ENCODE measurements around the gene ANKRD40.

The ANKRD40 gene

DNA sequence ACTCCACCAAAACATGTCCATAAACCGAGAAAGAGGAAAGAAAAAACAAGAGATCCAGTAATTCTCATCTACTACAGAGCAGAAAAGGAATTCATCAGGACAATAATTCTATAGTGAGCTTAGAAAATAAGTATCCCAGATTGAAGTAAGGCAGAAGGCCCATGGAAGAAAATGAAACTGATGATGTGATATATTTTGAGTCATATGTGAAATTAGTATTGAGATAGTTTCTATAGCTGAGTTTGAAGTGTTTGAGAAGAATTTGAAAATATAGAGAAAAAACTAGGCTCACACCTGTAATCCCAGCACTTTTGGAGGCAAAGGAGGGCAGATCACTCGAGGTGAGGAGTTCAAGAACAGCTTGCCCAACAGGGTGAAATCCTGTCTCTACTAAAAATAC, 31.4 kb upstream of the ANKRD40 start:
- peaks cover 4% of the 10 kb centered on the region for H3K79me2 ChIP-seq (ENCODE audit: control insufficient read depth, insufficient read depth, low read length, poor library complexity)
- H2AK5ac ChIP-seq (ENCODE audit: low read length), result no peak overlapping the region
- WGBS (ENCODE audit: extremely low coverage, insufficient coverage, insufficient read length), result no CpG with 5 or more reads among the region's 2 CpGs
- H3K23ac ChIP-seq (ENCODE audit: low read length), result no peak overlapping the region
- no peaks in the 10 kb centered on the region for H3K4me1 ChIP-seq (ENCODE audit: control insufficient read depth in 1 of 2, insufficient read depth in 2 of 2, low read length in 2 of 2)
- no peak for DNase-seq
- H3K18ac ChIP-seq (ENCODE audit: low read length), result no peak overlapping the region
- no peak overlapping the region for H2BK5ac ChIP-seq (ENCODE audit: low read depth, low read length, poor library complexity)
- no peak overlapping the region for H3K27ac ChIP-seq (ENCODE audit: low read depth, low read length)
- H3K79me1 ChIP-seq (ENCODE audit: low read length), result no peaks in the 10 kb centered on the region
- H2BK120ac ChIP-seq (ENCODE audit: insufficient read depth, low read length, poor library complexity), result no peak overlapping the region
- no peak overlapping the region for H2AFZ ChIP-seq (ENCODE audit: insufficient read depth, low read length, poor library complexity)
- no peak overlapping the region for H4K8ac ChIP-seq (ENCODE audit: low read depth, low read length)
- H3K36me3 ChIP-seq (ENCODE audit: control insufficient read depth in 1 of 2, insufficient read depth in 2 of 2, low read length in 2 of 2), result peaks cover 27 to 32% of the 10 kb centered on the region in 2 experiments
- H3K4me2 ChIP-seq (ENCODE audit: low read length), result no peak overlapping the region
- H3K27me3 ChIP-seq (ENCODE audit: insufficient read depth, low read length), result no peaks in the 10 kb centered on the region
- H3K9me3 ChIP-seq (ENCODE audit: insufficient read depth, low read depth, low read length), result peaks cover 3% of the 10 kb centered on the region
- no peak overlapping the region for H2BK12ac ChIP-seq (ENCODE audit: low read length)
- H4K91ac ChIP-seq (ENCODE audit: low read depth, low read length), result no peak overlapping the region
- no peak overlapping the region for H3K14ac ChIP-seq (ENCODE audit: low read length)
- no peak overlapping the region for H3K4me3 ChIP-seq (ENCODE audit: low read depth, low read length)
- H3K9ac ChIP-seq (ENCODE audit: low read length), result no peak overlapping the region
- no peak overlapping the region for H4K12ac ChIP-seq (ENCODE audit: low read depth, low read length)
- H3K4ac ChIP-seq (ENCODE audit: low read depth, low read length), result no peak overlapping the region

- H3K4me2 ChIP-seq (ENCODE audit: low read length), result no peak overlapping the region
- peak overlapping the region; percentile 83 for H3K4ac ChIP-seq (ENCODE audit: low read depth, low read length)
- no peaks in the 10 kb centered on the region for H3K4me1 ChIP-seq (ENCODE audit: control insufficient read depth in 1 of 2, insufficient read depth in 2 of 2, low read length in 2 of 2)
These were observed 29.5 kb upstream of the ANKRD40 start for GRCh38 chr17:50737118-50737698.

GRCh38 chr17:50735287-50735686, 27.6 kb upstream of the ANKRD40 start:
- no peak overlapping the region for H3K4me3 ChIP-seq (ENCODE audit: low read depth, low read length)
- peaks cover 12% of the 10 kb centered on the region for H3K79me2 ChIP-seq (ENCODE audit: control insufficient read depth, insufficient read depth, low read length, poor library complexity)
- H3K9me3 ChIP-seq (ENCODE audit: insufficient read depth, low read depth, low read length), result no peaks in the 10 kb centered on the region
- no peak overlapping the region for H3K4me2 ChIP-seq (ENCODE audit: low read length)
- H3K36me3 ChIP-seq (ENCODE audit: control insufficient read depth in 1 of 2, insufficient read depth in 2 of 2, low read length in 2 of 2), result peaks cover 8 to 11% of the 10 kb centered on the region in 2 experiments
- H3K14ac ChIP-seq (ENCODE audit: low read length), result no peak overlapping the region
- no peaks in the 10 kb centered on the region for H3K27me3 ChIP-seq (ENCODE audit: insufficient read depth, low read length)
- H4K91ac ChIP-seq (ENCODE audit: low read depth, low read length), result no peak overlapping the region
- H2AFZ ChIP-seq (ENCODE audit: insufficient read depth, low read length, poor library complexity), result no peak overlapping the region
- H2BK120ac ChIP-seq (ENCODE audit: insufficient read depth, low read length, poor library complexity), result no peak overlapping the region
- no peak overlapping the region for H2AK5ac ChIP-seq (ENCODE audit: low read length)
- no peak overlapping the region for H3K23ac ChIP-seq (ENCODE audit: low read length)
- no peaks in the 10 kb centered on the region for H3K79me1 ChIP-seq (ENCODE audit: low read length)
- no peak overlapping the region for H3K9ac ChIP-seq (ENCODE audit: low read length)
- no peak for DNase-seq
- no peak overlapping the region for H2BK5ac ChIP-seq (ENCODE audit: low read depth, low read length, poor library complexity)
- H2BK12ac ChIP-seq (ENCODE audit: low read length), result no peak overlapping the region
- no peak overlapping the region for H3K18ac ChIP-seq (ENCODE audit: low read length)
- no peak overlapping the region for H3K27ac ChIP-seq (ENCODE audit: low read depth, low read length)
- peak overlapping the region; percentile 68 for H3K4ac ChIP-seq (ENCODE audit: low read depth, low read length)
- H3K4me1 ChIP-seq (ENCODE audit: control insufficient read depth in 1 of 2, insufficient read depth in 2 of 2, low read length in 2 of 2), result no peaks in the 10 kb centered on the region
- H4K8ac ChIP-seq (ENCODE audit: low read depth, low read length), result no peak overlapping the region
- WGBS (ENCODE audit: extremely low coverage, insufficient coverage, insufficient read length), result no CpG with 5 or more reads among the region's 3 CpGs
- no peak overlapping the region for H4K12ac ChIP-seq (ENCODE audit: low read depth, low read length)

More at GRCh38 chr17:50737118-50737698, 29.5 kb upstream of the ANKRD40 start:
- H3K79me2 ChIP-seq (ENCODE audit: control insufficient read depth, insufficient read depth, low read length, poor library complexity), result peaks cover 8% of the 10 kb centered on the region
- peaks cover 3% of the 10 kb centered on the region for H3K9me3 ChIP-seq (ENCODE audit: insufficient read depth, low read depth, low read length)
- H4K91ac ChIP-seq (ENCODE audit: low read depth, low read length), result no peak overlapping the region
- H3K18ac ChIP-seq (ENCODE audit: low read length), result no peak overlapping the region
- no peak overlapping the region for H2BK12ac ChIP-seq (ENCODE audit: low read length)
- H2BK120ac ChIP-seq (ENCODE audit: insufficient read depth, low read length, poor library complexity), result no peak overlapping the region
- H3K27me3 ChIP-seq (ENCODE audit: insufficient read depth, low read length), result no peaks in the 10 kb centered on the region
- no peak overlapping the region for H3K4me3 ChIP-seq (ENCODE audit: low read depth, low read length)
- H3K23ac ChIP-seq (ENCODE audit: low read length), result peak overlapping the region; percentile 98
- H3K27ac ChIP-seq (ENCODE audit: low read depth, low read length), result no peak overlapping the region
- no peak overlapping the region for H2AK5ac ChIP-seq (ENCODE audit: low read length)
- H2AFZ ChIP-seq (ENCODE audit: insufficient read depth, low read length, poor library complexity), result no peak overlapping the region
- no peak for DNase-seq
- no peak overlapping the region for H2BK5ac ChIP-seq (ENCODE audit: low read depth, low read length, poor library complexity)
- peaks cover 20 to 23% of the 10 kb centered on the region in 2 experiments for H3K36me3 ChIP-seq (ENCODE audit: control insufficient read depth in 1 of 2, insufficient read depth in 2 of 2, low read length in 2 of 2)
- no peaks in the 10 kb centered on the region for H3K79me1 ChIP-seq (ENCODE audit: low read length)
- H4K12ac ChIP-seq (ENCODE audit: low read depth, low read length), result no peak overlapping the region
- H3K9ac ChIP-seq (ENCODE audit: low read length), result peak overlapping the region; percentile 33
- no CpG with 5 or more reads among the region's 2 CpGs for WGBS (ENCODE audit: extremely low coverage, insufficient coverage, insufficient read length)
- H3K14ac ChIP-seq (ENCODE audit: low read length), result no peak overlapping the region
- H4K8ac ChIP-seq (ENCODE audit: low read depth, low read length), result no peak overlapping the region

GRCh38 chr17:50731575-50732460, 24.1 kb upstream of the ANKRD40 start:
- Histone ChIP-seq H3K23ac (ENCODE audit: low read length) (no peak overlapping the region), H3K18ac (ENCODE audit: low read length) (no peak overlapping the region), H2BK12ac (ENCODE audit: low read length) (no peak overlapping the region), H2BK120ac (ENCODE audit: insufficient read depth, low read length, poor library complexity) (no peak overlapping the region), H4K8ac (ENCODE audit: low read depth, low read length) (no peak overlapping the region), H3K79me2 (ENCODE audit: control insufficient read depth, insufficient read depth, low read length, poor library complexity) (peaks cover 29% of the 10 kb centered on the region), H4K12ac (ENCODE audit: low read depth, low read length) (no peak overlapping the region), H3K9me3 (ENCODE audit: insufficient read depth, low read depth, low read length) (peaks cover 2% of the 10 kb centered on the region), H3K9ac (ENCODE audit: low read length) (no peak overlapping the region), H2AFZ (ENCODE audit: insufficient read depth, low read length, poor library complexity) (no peak overlapping the region), H3K14ac (ENCODE audit: low read length) (no peak overlapping the region), H3K4me1 (ENCODE audit: control insufficient read depth in 1 of 2, insufficient read depth in 2 of 2, low read length in 2 of 2) (peaks cover 4 to 12% of the 10 kb centered on the region in 2 experiments), H4K91ac (ENCODE audit: low read depth, low read length) (no peak overlapping the region), H3K27ac (ENCODE audit: low read depth, low read length) (no peak overlapping the region), H3K27me3 (ENCODE audit: insufficient read depth, low read length) (no peaks in the 10 kb centered on the region), H3K79me1 (ENCODE audit: low read length) (no peaks in the 10 kb centered on the region), H3K36me3 (ENCODE audit: control insufficient read depth in 1 of 2, insufficient read depth in 2 of 2, low read length in 2 of 2) (peaks cover 2 to 10% of the 10 kb centered on the region in 2 experiments), H2BK5ac (ENCODE audit: low read depth, low read length, poor library complexity) (no peak overlapping the region), H3K4me3 (ENCODE audit: low read depth, low read length) (no peak overlapping the region), H3K4ac (ENCODE audit: low read depth, low read length) (peak overlapping the region; percentile 87), H2AK5ac (ENCODE audit: low read length) (no peak overlapping the region), H3K4me2 (ENCODE audit: low read length) (no peak overlapping the region)
- no CpG with 5 or more reads among the region's 7 CpGs for WGBS (ENCODE audit: extremely low coverage, insufficient coverage, insufficient read length)
- DNase-seq, result no peak

All from trophoblast cell (in vitro differentiated cells and primary cell).